HepG2 (cell line): ENCODE measurements around the gene MYADML2. TPM values are rescaled to one million over a fixed set of nuclear protein-coding genes. Genes with fewer than 3 reads are reported as not detected.

Source experiments
- DNMT1 ChIP-seq: sonication (generic); formaldehyde crosslinking; IDR thresholded peaks from 2 replicates; pipeline ENCODE4 v1.5.1; 2020; ENCODE audit warnings: mild to moderate bottlenecking, missing genetic modification reagents
- ELF3 ChIP-seq: IDR thresholded peaks from 2 replicates; pipeline ENCODE4 v1.6.1; 2016; ENCODE audit warnings: missing genetic modification reagents, missing compliant biosample characterization
- GATAD2A ChIP-seq: IDR thresholded peaks from 2 replicates; pipeline ENCODE4 v1.6.1; 2016
- GRHL1 ChIP-seq: sonication (generic); formaldehyde crosslinking; conservative IDR thresholded peaks from 2 replicates; pipeline ENCODE4 v1.8.0; 2022; ENCODE audit warnings: missing genetic modification reagents
- GZF1 ChIP-seq: sonication (generic); formaldehyde crosslinking; IDR thresholded peaks from 2 replicates; pipeline ENCODE4 v1.5.1; 2020; ENCODE audit warnings: mild to moderate bottlenecking, missing genetic modification reagents
- HMG20A ChIP-seq: IDR thresholded peaks from 2 replicates; pipeline ENCODE4 v1.6.1; 2016; ENCODE audit warnings: borderline replicate concordance
- HNRNPLL ChIP-seq: fragments of 200-400 bp; formaldehyde crosslinking; IDR thresholded peaks from 2 replicates; pipeline ENCODE4 v1.6.1; 2017; ENCODE audit warnings: mild to moderate bottlenecking, low read depth, low read length; ENCODE audit not compliant: poor library complexity, severe bottlenecking
- KDM3A ChIP-seq: IDR thresholded peaks from 2 replicates; pipeline ENCODE4 v1.6.1; 2018; ENCODE audit warnings: low read depth, missing compliant biosample characterization
- KDM5B ChIP-seq: sonication (generic); formaldehyde crosslinking; IDR thresholded peaks from 2 replicates; pipeline ENCODE4 v1.4.0; 2020; ENCODE audit warnings: missing genetic modification reagents, mild to moderate bottlenecking, borderline replicate concordance
- MAF1 ChIP-seq: sonication (generic); formaldehyde crosslinking; IDR thresholded peaks from 2 replicates; pipeline ENCODE4 v1.5.0; 2020; ENCODE audit warnings: missing genetic modification reagents, borderline replicate concordance
- NCOA2 ChIP-seq: sonication (generic); formaldehyde crosslinking; IDR thresholded peaks from 2 replicates; pipeline ENCODE4 v1.8.0; 2022; ENCODE audit warnings: inconsistent platforms
- POLR2G ChIP-seq: fragments of 200-400 bp; formaldehyde crosslinking; IDR thresholded peaks from 2 replicates; pipeline ENCODE4 v1.6.1; 2018; ENCODE audit warnings: mild to moderate bottlenecking, low read depth, low read length, moderate library complexity
- ZNF260 ChIP-seq: sonication (generic); formaldehyde crosslinking; IDR thresholded peaks from 2 replicates; pipeline ENCODE4 v1.4.0; 2020; ENCODE audit warnings: missing genetic modification reagents, low read depth, mild to moderate bottlenecking, borderline replicate concordance
- ZNF296 ChIP-seq: sonication (generic); formaldehyde crosslinking; conservative IDR thresholded peaks from 2 replicates; pipeline ENCODE4 v1.5.0; 2020; ENCODE audit warnings: mild to moderate bottlenecking, missing genetic modification reagents
- ZNF446 ChIP-seq: sonication (generic); formaldehyde crosslinking; IDR thresholded peaks from 2 replicates; pipeline ENCODE4 v1.5.0; 2020; ENCODE audit warnings: mild to moderate bottlenecking, missing genetic modification reagents
- ZNF513 ChIP-seq: sonication (generic); formaldehyde crosslinking; conservative IDR thresholded peaks from 2 replicates; pipeline ENCODE4 v1.5.0; 2020; ENCODE audit warnings: missing genetic modification reagents
- ZNF577 ChIP-seq: sonication (generic); formaldehyde crosslinking; IDR thresholded peaks from 2 replicates; pipeline ENCODE4 v1.4.0; 2020; ENCODE audit warnings: mild to moderate bottlenecking, low read depth, missing genetic modification reagents, borderline replicate concordance
- ZNF703 ChIP-seq: sonication (generic); formaldehyde crosslinking; IDR thresholded peaks from 2 replicates; pipeline ENCODE4 v1.5.1; 2020; ENCODE audit warnings: missing genetic modification reagents, mild to moderate bottlenecking, moderate library complexity, borderline replicate concordance
- ZNF772 ChIP-seq: sonication (generic); formaldehyde crosslinking; IDR thresholded peaks from 2 replicates; pipeline ENCODE4 v1.5.0; 2020; ENCODE audit warnings: mild to moderate bottlenecking, missing genetic modification reagents
- polyA plus RNA-seq, 8 experiments: library from polyadenylated mRNA; depleted of rRNA in 3 of 8; stranded (reverse) in 7 of 8; unstranded in 1 of 8; fragments of >200 nt; fragmentation: Illumina TruSeq in 4 of 8; extraction: Trizol in 4 of 8; gene quantifications; 2 replicates each; pipeline versions ENCODE4 v1.2.1 to v1.2.3, GENCODE V29; 2011 to 2016; ENCODE audit warnings: low read depth in 4 of 8, missing spikeins in 1 of 8, mixed read lengths in 1 of 8; ENCODE audit not compliant: insufficient read depth in 1 of 8
- total RNA-seq, 5 experiments: library from RNA; depleted of rRNA; stranded (reverse); fragments of >200 nt; fragmentation: Illumina TruSeq; extraction: Trizol; gene quantifications; 2 replicates each; pipeline ENCODE4 v1.2.3, GENCODE V29; 2016; ENCODE audit warnings: low read depth in 1 of 5
- TF ChIP-seq, protein P1 (sequence below): fragments of 450-650 bp; IDR thresholded peaks from 2 replicates; pipeline ENCODE4 v1.6.1; 2017
- TF ChIP-seq, protein P2 (sequence below): sonication (generic); formaldehyde crosslinking; IDR thresholded peaks from 2 replicates; pipeline ENCODE4 v1.8.1; 2023; ENCODE audit warnings: missing genetic modification reagents, mild to moderate bottlenecking, borderline replicate concordance
- TF ChIP-seq, protein P3 (sequence below): sonication (generic); formaldehyde crosslinking; IDR thresholded peaks from 2 replicates; pipeline ENCODE4 v1.4.0; 2020; ENCODE audit warnings: low read depth, missing genetic modification reagents

MYADML2 gene
- total and polyA plus RNA-seq, 2 of the 13 experiments (the other 11 are each of a cell fraction or from before 2014, with no cell fraction given) = not detected

- TF ChIP-seq, protein P1, sequence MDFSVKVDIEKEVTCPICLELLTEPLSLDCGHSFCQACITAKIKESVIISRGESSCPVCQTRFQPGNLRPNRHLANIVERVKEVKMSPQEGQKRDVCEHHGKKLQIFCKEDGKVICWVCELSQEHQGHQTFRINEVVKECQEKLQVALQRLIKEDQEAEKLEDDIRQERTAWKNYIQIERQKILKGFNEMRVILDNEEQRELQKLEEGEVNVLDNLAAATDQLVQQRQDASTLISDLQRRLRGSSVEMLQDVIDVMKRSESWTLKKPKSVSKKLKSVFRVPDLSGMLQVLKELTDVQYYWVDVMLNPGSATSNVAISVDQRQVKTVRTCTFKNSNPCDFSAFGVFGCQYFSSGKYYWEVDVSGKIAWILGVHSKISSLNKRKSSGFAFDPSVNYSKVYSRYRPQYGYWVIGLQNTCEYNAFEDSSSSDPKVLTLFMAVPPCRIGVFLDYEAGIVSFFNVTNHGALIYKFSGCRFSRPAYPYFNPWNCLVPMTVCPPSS = no peak
- TF ChIP-seq ELF3 (CRISPR knock-in tag) (no peak), GATAD2A (no peak), ZNF772 (no peak), HNRNPLL (no peak), ZNF513 (no peak; the same call in 1 of the 2 replicates), KDM5B (CRISPR knock-in tag) (no peak; the same call in 1 of the 2 replicates), HMG20A (CRISPR knock-in tag) (no peak), ZNF446 (peak; percentile 91), DNMT1 (CRISPR knock-in tag) (no peak), POLR2G (no peak), MAF1 (CRISPR knock-in tag) (0 out of 2 replicates have a peak, but pooled peaks have one; percentile 53), ZNF296 (CRISPR knock-in tag) (no peak; the same call in 1 of the 2 replicates), ZNF260 (CRISPR knock-in tag) (no peak), GZF1 (CRISPR knock-in tag) (0 out of 2 replicates have a peak, but pooled peaks have one; percentile 10), NCOA2 (no peak), GRHL1 (CRISPR knock-in tag) (no peak), ZNF577 (CRISPR knock-in tag) (no peak), KDM3A (no peak), ZNF703 (CRISPR knock-in tag) (no peak)
- TF ChIP-seq, protein P2, sequence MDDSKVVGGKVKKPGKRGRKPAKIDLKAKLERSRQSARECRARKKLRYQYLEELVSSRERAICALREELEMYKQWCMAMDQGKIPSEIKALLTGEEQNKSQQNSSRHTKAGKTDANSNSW (CRISPR knock-in tag) = 0 out of 2 replicates have a peak, but pooled peaks have one; percentile 28
- TF ChIP-seq, protein P3, sequence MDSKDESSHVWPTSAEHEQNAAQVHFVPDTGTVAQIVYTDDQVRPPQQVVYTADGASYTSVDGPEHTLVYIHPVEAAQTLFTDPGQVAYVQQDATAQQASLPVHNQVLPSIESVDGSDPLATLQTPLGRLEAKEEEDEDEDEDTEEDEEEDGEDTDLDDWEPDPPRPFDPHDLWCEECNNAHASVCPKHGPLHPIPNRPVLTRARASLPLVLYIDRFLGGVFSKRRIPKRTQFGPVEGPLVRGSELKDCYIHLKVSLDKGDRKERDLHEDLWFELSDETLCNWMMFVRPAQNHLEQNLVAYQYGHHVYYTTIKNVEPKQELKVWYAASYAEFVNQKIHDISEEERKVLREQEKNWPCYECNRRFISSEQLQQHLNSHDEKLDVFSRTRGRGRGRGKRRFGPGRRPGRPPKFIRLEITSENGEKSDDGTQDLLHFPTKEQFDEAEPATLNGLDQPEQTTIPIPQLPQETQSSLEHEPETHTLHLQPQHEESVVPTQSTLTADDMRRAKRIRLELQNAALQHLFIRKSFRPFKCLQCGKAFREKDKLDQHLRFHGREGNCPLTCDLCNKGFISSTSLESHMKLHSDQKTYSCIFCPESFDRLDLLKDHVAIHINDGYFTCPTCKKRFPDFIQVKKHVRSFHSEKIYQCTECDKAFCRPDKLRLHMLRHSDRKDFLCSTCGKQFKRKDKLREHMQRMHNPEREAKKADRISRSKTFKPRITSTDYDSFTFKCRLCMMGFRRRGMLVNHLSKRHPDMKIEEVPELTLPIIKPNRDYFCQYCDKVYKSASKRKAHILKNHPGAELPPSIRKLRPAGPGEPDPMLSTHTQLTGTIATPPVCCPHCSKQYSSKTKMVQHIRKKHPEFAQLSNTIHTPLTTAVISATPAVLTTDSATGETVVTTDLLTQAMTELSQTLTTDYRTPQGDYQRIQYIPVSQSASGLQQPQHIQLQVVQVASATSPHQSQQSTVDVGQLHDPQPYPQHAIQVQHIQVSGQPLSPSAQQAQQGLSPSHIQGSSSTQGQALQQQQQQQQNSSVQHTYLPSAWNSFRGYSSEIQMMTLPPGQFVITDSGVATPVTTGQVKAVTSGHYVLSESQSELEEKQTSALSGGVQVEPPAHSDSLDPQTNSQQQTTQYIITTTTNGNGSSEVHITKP (CRISPR knock-in tag) = no peak
These were observed 44.9 kb downstream of the MYADML2 start, which contains the start of gene NPB (continued) for GRCh38 chr17:81902023-81902652.
